C4-2B (cell line): Measurements from ENCODE around the gene B3GNT5.

Source experiments
- H3K27ac ChIP-seq: fragments of 450-650 bp; 2 replicates; pipeline ENCODE4 v1.5.1; 2017
- ZFX ChIP-seq: fragments of 450-650 bp; IDR thresholded peaks from 2 replicates; pipeline ENCODE4 v1.6.1; 2017
- TF ChIP-seq, protein P1 (sequence below): fragments of 450-650 bp; conservative IDR thresholded peaks from 2 replicates; pipeline ENCODE4 v1.5.1; 2017; ENCODE audit warnings: mild to moderate bottlenecking

B3GNT5 gene

DNA sequence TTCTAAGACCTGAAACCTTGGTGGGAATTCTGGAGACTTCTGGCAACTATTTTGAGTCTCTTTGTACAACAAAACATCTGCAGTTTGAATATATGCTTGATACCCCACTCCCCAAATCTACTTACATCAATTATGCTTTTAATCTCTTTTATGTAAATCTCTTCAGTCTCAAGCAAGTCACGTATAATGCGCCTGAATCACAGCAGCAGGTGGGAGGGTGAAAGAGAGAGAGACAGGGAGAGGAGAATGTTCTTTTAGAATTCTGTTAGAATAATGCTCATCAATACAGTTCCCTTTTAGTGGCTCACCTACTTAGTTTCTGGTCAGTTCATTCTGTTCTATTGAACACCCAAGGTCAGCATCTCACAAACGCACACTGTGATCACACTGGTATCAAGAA lies 22.2 kb upstream of the B3GNT5 start:
- H3K27ac ChIP-seq, result no peak overlapping the region
- no peak for TF ChIP-seq ZFX
- TF ChIP-seq, protein P1, sequence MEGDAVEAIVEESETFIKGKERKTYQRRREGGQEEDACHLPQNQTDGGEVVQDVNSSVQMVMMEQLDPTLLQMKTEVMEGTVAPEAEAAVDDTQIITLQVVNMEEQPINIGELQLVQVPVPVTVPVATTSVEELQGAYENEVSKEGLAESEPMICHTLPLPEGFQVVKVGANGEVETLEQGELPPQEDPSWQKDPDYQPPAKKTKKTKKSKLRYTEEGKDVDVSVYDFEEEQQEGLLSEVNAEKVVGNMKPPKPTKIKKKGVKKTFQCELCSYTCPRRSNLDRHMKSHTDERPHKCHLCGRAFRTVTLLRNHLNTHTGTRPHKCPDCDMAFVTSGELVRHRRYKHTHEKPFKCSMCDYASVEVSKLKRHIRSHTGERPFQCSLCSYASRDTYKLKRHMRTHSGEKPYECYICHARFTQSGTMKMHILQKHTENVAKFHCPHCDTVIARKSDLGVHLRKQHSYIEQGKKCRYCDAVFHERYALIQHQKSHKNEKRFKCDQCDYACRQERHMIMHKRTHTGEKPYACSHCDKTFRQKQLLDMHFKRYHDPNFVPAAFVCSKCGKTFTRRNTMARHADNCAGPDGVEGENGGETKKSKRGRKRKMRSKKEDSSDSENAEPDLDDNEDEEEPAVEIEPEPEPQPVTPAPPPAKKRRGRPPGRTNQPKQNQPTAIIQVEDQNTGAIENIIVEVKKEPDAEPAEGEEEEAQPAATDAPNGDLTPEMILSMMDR, result no peak

- no peak overlapping the region for H3K27ac ChIP-seq
- TF ChIP-seq, protein P1, result no peak
- no peak for TF ChIP-seq ZFX
Measured at GRCh38 chr3:183233966-183234365, 19.1 kb upstream of the B3GNT5 start.

DNA sequence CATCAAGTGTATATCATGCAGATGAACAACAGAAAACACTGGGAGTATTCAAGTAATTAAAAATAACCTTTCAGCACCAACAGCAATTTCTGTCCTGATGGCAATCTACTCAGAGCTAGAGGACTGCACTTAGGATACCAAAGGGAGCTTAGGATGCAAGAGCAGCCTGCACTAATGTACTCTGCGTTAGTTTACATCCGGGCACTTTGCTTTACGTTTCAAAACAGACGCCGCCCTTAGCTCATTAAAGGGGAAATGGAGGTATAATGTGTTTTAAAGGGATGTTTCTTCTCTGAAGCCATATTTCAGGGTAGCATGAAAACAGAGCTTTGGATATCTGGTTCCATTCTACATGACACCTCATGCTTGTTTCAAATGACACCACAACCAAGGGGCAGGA lies 14.0 kb upstream of the B3GNT5 start:
- no peak overlapping the region for H3K27ac ChIP-seq
- TF ChIP-seq ZFX, result no peak
- TF ChIP-seq, protein P1, result no peak

GRCh38 chr3:183242431-183242830 lies 10.6 kb upstream of the B3GNT5 start:
- no peak for TF ChIP-seq ZFX
- TF ChIP-seq, protein P1, result no peak

GRCh38 chr3:183244219-183244618 lies 8.8 kb upstream of the B3GNT5 start:
- H3K27ac ChIP-seq, result no peak overlapping the region
- TF ChIP-seq, protein P1, result no peak
- no peak for TF ChIP-seq ZFX

More at GRCh38 chr3:183242431-183242830, 10.6 kb upstream of the B3GNT5 start:
- H3K27ac ChIP-seq, result no peak overlapping the region

DNA sequence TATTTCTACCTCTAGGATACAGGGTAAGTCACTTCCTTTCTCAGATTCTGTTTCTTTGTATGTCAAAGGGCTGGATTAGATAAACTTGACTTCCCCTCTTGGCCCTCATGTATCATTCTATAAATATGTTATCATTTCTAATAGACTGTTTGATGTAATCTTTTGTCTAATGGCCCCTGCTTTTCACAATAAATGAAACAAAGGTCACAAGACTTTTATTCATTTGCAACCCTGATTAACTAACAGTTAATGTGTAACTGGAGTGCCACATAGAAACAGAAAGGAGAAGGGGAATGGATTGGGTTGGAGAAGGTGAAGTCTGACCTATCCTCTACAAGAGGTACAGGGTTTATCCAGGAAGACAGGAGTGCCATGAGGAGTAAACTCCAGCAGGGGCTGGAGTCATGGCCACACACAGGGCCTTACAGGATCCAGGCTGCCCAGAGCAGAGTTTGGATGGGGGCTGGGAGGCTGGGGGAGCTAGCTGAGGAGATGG lies 8.0 kb upstream of the B3GNT5 start:
- TF ChIP-seq ZFX, result no peak
- TF ChIP-seq, protein P1, result no peak
- no peak overlapping the region for H3K27ac ChIP-seq

DNA sequence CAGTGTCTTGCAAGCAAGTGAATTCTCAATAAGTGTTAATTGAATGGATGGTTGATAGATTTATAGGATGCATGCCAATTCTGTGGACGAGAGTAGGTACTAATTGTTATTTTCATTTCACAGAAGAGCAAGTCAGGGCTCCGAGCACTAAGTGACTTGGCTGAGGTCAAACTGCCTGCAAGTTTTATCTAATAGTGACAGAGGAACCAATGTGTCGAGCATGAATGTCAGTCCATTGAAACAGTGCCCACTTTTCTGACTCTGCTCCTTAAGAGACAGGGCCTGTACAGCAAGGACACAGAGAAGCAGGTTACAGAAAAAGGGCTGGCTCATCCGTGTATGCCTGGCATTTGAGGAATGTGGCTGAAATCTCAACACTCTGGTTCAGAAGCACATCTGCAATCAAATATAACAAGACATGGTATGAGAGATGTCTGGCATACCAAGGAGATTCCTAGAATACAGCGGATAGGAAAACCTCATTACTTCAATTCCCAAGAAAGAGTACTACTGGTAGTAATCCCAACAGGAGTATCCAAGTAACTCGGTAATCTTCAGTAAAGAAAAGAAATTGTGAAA lies 6.0 kb upstream of the B3GNT5 start:
- TF ChIP-seq ZFX, result no peak
- TF ChIP-seq, protein P1, result no peak
- H3K27ac ChIP-seq, result no peak overlapping the region
